ENCODE results near the gene XYLT1.
"Not testable (repeated sequence)": the region's sequence is repeated elsewhere in the genome, so short reads cannot be mapped to it uniquely, and the experiment has no call there.

The XYLT1 gene, protein sequence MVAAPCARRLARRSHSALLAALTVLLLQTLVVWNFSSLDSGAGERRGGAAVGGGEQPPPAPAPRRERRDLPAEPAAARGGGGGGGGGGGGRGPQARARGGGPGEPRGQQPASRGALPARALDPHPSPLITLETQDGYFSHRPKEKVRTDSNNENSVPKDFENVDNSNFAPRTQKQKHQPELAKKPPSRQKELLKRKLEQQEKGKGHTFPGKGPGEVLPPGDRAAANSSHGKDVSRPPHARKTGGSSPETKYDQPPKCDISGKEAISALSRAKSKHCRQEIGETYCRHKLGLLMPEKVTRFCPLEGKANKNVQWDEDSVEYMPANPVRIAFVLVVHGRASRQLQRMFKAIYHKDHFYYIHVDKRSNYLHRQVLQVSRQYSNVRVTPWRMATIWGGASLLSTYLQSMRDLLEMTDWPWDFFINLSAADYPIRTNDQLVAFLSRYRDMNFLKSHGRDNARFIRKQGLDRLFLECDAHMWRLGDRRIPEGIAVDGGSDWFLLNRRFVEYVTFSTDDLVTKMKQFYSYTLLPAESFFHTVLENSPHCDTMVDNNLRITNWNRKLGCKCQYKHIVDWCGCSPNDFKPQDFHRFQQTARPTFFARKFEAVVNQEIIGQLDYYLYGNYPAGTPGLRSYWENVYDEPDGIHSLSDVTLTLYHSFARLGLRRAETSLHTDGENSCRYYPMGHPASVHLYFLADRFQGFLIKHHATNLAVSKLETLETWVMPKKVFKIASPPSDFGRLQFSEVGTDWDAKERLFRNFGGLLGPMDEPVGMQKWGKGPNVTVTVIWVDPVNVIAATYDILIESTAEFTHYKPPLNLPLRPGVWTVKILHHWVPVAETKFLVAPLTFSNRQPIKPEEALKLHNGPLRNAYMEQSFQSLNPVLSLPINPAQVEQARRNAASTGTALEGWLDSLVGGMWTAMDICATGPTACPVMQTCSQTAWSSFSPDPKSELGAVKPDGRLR

DNA sequence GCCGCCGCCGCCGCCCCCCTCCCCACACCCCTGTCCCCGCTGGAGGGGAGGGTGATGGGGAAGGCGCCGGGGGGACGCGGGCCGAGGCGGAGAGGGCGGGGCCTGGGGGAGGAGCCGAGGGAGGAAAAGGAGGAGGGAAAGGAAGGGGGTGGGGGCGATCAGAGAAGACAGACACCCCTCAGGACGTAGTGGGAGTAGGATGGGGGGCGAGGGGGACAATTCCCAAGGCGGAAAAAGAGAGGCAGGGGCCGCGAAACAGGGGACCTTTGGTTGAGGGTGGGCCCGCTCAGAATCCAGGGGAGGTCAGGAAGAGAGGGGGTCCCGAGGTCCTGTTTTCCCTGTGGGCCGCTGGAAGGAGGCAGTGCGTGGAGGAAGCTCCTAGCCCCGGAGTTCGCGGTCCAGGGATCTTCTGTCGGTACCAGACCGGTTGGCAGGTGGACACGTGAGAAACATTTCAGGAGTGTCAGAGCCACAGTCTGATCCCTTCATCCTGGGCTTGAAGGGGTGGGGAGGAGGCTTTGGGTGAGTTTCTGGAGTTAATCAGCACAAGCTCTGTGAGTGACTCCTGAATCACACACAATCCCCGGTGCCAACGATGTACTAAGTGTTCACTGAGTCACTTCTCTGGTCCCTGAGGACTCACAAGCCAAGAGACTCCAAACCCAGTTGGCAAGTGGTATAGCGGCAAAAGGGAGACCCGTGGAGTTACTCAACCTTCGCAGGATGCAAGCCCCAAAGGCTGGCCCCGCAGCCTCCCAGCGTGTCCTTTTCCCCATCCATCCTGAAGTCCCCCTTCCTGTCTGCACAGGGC is at the start of gene XYLT1:
XYLT1 (minus strand) TSS at position 53 of the 811 bp plus-strand sequence. CDS start 164 bp downstream, outside the sequence.
- peak; percentile 67 for DNase-seq

- DNase-seq = no peak
Observed at GRCh38 chr16:17520111-17520510, 49.4 kb upstream of the XYLT1 start.

DNA sequence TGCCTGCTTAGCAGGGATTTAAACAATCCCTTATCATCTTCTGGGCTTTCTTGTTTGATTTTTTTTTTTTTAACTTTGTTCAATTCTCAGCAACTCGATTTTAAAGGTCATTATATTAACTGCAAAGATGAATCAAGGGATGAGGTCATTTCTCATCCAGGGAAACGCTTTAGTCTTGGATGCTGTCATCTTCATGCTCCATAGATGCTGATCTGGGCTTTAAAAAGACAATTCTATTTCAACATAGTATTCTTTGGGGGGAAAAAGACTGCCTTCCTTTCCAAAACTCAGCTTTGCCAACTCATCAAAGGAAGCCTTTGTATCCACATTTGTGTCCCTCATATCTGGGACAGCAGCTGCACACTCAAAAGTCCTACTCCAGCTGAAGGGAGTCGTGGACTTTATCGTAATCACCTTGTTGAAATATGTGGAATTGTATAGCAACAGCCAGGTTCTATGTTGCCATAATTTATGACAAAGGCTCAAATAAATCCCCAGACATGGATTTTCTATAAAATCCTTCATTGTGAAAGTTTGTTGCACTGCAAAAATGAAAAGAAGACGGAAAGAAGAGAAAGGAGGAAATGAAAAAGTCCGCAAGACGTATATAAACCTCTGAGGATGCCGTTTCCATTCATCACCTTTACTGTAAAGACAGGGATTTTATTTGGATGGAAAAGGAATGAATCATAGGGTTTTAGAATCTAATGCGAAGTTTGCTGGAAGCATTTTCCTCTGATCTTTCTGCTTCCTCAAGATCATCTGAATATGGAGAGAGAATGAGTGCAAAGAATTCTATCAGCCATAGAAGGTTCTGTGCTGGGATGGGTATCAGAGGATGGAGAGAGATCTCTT is 48.6 kb upstream of the XYLT1 start:
- DNase-seq = no peak

GRCh38 chr16:17518441-17518840 is 47.7 kb upstream of the XYLT1 start:
- DNase-seq = no peak

- DNase-seq = no peak
Observed at GRCh38 chr16:17515421-17516210, 44.9 kb upstream of the XYLT1 start.

DNA sequence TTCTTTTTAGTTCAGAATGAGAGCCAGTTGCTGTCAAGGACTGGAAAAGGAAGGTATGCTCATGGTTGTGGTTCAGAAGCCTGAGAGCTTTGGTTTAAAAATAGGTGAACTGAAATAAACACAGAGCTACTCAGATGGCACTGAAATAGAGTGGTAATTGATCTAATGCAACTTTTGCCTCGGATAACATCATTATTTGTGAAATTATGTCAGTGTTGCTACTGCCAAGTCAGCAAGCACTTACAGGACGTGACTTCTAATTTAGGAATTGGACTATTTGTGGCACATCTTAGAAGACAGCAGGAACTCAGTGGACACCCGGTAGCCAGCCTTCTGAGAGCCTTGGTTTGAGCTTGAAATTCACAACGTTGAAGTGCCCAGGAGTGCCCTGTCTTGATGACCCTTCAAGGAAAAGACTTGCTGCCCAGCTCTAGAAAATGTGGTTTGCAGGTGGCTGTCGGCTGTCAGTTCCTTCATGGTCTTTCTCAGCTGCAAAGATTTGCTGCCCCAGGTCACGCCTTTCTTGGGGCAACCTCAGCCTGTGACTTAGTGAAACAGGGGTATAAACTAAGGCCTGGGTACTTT is 42.0 kb upstream of the XYLT1 start:
- no peak for DNase-seq

DNA sequence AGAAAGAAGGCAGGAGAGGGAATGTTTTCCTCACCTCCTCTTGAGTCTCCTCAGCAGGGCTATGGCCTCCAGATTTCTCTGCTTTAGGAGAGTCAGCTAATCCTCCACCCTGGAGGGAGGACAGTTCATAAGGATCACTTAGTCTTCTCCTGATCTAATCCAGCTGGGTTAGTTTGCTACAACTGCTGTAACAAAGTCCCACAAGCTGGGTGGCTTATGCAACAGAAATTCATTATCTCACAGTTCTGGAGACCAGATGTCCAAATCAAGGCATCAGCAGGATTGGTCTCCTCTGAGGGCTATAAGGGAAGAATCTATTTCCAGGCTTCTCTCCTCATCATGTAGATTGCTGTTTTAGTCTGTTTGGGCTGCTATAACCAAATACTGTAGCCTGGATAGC is 40.6 kb upstream of the XYLT1 start:
- DNase-seq = no peak

- no peak for DNase-seq
Observed at GRCh38 chr16:17510567-17510966, 39.8 kb upstream of the XYLT1 start.

DNA sequence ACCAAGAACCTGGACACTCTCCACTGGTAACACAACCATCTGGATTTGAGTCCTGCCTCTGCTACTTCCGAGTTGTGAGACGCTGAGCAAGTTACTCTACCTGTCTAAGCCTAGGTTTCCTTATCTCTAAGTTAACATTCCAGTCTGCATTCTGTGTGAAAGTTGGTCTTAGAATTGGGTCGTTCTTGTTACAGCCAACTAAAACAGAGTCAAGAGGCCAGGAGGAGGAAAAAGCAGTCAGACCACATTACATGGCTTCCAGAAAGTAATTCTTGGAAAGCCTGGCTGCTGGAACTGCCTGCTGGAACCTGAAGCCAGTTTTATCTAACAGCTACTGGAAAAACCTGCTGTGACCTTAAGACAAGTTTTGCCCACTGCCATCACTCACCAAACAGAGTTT is 38.4 kb upstream of the XYLT1 start:
- no peak for DNase-seq

GRCh38 chr16:17508303-17508702 is 37.5 kb upstream of the XYLT1 start:
- DNase-seq = no peak

DNA sequence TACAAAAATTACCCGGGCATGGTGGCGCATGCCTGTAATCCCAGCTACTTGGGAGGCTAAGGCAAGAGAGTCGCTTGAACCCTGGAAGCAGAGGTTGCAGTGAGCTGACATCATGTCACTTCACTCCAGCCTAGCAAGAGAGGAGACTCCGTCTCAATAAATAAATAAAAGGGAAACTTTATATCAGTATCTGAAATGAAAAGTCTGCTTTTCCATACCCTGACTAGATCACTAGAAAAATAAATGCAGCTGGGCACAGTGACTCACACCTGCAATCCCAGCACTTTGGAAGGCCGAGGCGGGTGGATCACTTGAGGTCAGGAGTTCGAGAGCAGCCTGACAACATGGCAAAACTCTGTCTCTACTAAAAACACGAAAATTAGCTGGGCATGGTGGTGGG is 36.8 kb upstream of the XYLT1 start:
- not testable (repeated sequence) for DNase-seq

GRCh38 chr16:17505828-17506227 is 35.1 kb upstream of the XYLT1 start:
- not testable (repeated sequence) for DNase-seq

DNA sequence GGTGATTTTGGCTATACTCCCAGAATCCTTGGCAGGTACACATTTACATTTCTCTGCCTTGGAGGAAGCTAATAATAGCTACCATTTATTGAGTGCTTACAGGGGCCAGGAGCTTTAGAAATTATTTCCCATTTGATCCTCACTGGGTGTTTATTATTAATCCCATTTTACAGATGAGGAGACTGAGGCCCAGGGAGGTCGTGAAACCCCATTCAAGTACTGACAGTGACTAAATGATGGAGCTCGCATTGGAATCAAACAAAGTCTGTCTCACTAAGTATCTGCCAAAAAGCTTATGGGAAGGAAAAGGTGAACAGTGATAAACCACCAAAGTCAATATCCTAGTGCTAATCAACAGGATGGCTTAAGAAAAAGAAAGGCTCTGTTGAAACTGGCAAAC is 33.3 kb upstream of the XYLT1 start:
- no peak for DNase-seq

DNA sequence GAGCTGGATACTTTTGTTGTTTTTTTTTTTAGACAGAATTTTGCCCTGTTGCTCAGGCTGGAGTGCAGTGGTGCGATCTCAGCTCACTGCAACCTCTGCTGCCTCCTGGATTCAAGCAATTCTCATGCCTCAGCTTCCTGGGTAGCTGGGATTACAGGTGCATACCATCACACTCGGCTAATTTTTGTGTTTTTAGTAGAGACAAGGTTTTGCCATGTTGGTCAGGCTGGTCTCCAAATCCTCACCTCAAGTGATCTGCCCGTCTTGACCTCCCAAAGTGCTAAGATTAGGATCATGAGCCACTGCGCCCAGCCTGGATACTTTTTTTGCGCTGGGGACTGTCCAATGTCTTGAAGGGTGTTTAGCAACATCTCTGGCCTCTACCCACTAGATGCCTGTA is 32.6 kb upstream of the XYLT1 start:
- no peak for DNase-seq

- no peak for DNase-seq
Observed at GRCh38 chr16:17501321-17501720, 30.6 kb upstream of the XYLT1 start.

DNA sequence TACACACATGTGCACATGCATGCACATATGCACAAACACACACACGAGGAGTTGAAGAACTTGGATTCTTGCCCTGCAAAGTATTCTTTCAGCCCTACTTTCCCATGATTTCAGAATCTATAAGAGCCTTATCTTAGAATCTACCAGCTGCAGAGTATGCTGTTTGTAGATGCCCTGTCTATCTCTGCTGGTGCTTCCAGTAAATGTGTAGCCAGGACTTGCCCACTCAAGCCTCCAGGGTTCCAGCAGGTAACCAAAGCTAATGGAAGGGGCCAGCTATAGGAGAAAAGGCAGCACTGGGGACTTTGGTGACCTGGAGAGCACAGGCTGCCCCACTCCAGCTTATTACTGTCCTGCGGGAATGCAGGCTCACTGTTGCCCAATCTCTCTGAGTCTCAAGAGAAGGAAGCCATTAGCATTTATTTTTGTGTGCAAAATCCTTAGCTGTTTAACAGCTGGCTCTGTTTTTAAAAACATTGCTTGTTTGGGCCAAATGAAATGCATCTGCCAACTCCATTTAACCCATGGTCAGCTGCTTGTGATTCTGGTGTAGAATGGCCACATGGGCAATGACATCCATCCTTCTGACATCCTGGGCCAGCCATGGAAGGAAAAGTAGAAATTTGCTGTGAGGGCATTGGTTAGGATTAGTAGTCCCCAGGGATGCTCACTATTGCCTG is 28.6 kb upstream of the XYLT1 start:
- no peak for DNase-seq

DNA sequence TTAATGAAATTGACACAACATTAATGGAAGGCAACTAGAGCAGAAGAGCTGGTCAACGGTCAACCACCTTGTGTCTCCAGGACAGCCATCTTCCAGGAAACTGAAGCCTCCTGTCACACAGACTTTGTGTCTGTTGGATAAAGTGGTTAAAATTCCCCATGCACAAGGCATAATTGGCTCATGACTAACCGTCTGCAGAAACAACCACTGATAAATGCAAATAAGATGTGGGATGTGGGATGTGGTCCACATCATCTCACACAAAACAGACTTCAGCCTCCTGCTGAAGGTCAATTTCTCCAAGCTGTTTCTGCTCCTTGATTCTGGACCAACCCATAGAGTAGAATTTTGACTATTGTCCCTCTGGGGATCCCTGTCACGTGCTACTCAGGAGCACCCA is 26.9 kb upstream of the XYLT1 start:
- no peak for DNase-seq

GRCh38 chr16:17496891-17497290 is 26.1 kb upstream of the XYLT1 start:
- no peak for DNase-seq

DNA sequence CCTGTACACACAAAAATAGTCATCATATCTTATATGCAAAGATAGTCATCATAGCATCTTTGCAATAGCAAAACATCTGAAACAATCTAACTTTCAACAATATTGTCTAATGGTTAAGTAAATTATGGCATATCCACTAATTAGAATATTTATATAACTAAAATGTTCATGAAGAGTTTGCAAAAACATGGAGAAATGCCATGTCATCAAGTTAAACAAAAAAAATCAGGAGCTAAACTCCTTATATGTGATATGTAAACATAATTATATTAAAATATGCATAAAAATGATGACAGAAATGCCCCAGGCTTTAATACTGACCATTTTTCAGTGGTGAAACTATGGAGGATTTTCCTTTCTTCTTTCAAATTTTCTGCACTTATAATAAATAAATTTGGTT is 22.3 kb upstream of the XYLT1 start:
- no peak for DNase-seq

GRCh38 chr16:17491140-17491662 is 20.4 kb upstream of the XYLT1 start:
- DNase-seq = no peak
